Measurements from ENCODE around the gene C13orf46. TPM values are rescaled to one million over a fixed set of nuclear protein-coding genes. Genes with fewer than 3 reads are reported as not detected.

Gene C13orf46
- total and polyA plus RNA-seq, 2 donors (not counting 1 experiment from before 2014, with no cell fraction given): 1.4 to 4.8 TPM

DNA sequence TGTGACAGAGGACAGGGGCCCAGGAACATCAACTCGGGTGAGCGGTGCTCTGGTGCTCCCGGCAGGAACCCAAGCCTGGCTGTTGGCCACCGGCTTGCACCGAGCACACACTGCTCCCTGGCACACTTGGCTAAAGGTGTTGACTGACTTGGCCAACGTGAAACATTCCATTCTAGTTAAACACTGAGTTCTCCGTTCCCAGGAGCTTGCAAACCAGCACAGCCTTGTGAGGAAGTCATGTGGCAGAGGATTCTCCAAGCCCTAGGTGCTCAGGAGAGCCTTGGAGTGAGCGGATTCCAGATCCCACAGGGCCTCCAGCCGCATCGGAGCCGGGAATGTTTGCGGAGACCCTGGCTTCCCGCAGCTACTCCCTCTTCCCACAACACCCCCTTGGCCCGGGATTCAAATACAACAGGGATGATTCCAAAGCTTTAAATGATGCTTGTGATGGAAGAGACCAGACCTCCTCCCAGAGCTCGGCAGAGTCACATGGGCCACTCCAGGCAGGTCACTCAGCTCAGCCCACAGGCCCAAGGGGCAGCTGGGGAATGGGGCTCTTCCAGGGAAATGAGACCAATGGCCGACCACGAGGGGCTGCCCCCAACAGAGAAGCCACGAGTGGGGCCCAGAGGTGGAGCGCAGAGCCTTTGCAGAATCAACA is 2.9 kb downstream of the C13orf46 start:
- CTCF ChIA-PET: no interaction called here
- peaks cover 0 to 23% of the 10 kb centered on the region in 2 experiments for H3K36me3 ChIP-seq (replicated peaks in 1 of 2; ENCODE audit: control extremely low read depth in 1 of 2, control insufficient read depth in 1 of 2, extremely low read depth in 1 of 2, insufficient read depth in 2 of 2, low read length in 1 of 2)

DNA sequence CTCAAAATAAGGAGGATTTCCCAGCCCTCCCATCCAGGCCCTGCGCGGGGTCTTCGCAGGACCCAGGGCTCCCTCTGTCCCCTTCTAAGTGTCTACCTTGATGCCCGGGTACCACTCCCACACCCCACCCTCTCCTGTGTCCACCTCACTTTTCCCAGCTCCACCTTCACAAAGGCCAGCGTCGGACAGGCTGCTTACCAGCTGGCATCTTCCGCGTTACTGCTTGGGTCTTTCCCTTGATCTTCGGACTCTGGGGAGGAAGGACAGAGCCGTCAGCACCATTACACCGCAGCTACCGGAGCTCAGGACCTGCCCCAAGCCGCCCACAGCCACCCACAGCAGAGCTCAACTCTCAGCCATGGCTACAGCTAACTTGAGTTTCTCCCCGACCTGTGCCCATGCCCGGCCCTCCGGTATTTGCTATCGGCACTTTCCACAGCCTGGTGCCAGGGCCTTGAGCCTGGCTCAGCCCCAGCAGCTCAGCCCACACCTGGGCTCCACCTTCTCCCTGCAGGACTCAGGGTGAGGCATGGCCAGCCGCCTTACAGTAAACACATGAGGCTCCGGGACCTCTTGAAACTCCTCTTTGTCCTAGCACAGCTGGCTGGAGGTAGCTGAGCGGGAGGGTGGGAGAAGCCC is 3.8 kb downstream of the C13orf46 start:
- H3K27me3 ChIP-seq (replicated peaks in 1 of 4; ENCODE audit: control extremely low read depth in 1 of 4, control insufficient read depth in 3 of 4, insufficient read depth in 4 of 4, low read length in 3 of 4): no peaks in the 10 kb centered on the region
- no peak overlapping the region for H3K27ac ChIP-seq (ENCODE audit: low read length in 2 of 2)
- H3K27ac Mint-ChIP-seq: no peak overlapping the region
- no peaks in the 10 kb centered on the region for H3K4me1 ChIP-seq (ENCODE audit: control insufficient read depth in 2 of 2, insufficient read depth in 2 of 2, low read length in 2 of 2)
- no peaks in the 10 kb centered on the region for H3K9me3 Mint-ChIP-seq (ENCODE audit: insufficient read depth)
- H3K36me3 ChIP-seq (replicated peaks in 1 of 2; ENCODE audit: control extremely low read depth in 1 of 2, control insufficient read depth in 1 of 2, extremely low read depth in 1 of 2, insufficient read depth in 2 of 2, low read length in 1 of 2): peaks cover 0 to 14% of the 10 kb centered on the region in 2 experiments
- H3K4me2 ChIP-seq (replicated peaks; ENCODE audit: low read depth, low read length, poor library complexity, severe bottlenecking): no peak overlapping the region
- no peaks in the 10 kb centered on the region for H3K79me2 ChIP-seq (ENCODE audit: control insufficient read depth, insufficient read depth, low read length)
- no peak for DNase-seq
- intact Hi-C loops (cut with micrococcal nuclease): no loop called here
- no peak overlapping the region for H3K9ac ChIP-seq (ENCODE audit: low read length)
- H2AFZ ChIP-seq (ENCODE audit: insufficient read depth, low read depth, low read length, poor library complexity, severe bottlenecking): no peak overlapping the region
- CTCF ChIA-PET: interaction anchor here (0.8 kb wide), 1 partner anchor 99 kb away, joined by 3 read pairs; no protein-coding TSS in a partner anchor
- TF ChIP-seq EZH2 (IDR thresholded peaks at IDR 0.05; ENCODE audit: borderline replicate concordance, insufficient read depth, low read depth, low read length, poor library complexity, severe bottlenecking): no peak
- TF ChIP-seq, protein P1, sequence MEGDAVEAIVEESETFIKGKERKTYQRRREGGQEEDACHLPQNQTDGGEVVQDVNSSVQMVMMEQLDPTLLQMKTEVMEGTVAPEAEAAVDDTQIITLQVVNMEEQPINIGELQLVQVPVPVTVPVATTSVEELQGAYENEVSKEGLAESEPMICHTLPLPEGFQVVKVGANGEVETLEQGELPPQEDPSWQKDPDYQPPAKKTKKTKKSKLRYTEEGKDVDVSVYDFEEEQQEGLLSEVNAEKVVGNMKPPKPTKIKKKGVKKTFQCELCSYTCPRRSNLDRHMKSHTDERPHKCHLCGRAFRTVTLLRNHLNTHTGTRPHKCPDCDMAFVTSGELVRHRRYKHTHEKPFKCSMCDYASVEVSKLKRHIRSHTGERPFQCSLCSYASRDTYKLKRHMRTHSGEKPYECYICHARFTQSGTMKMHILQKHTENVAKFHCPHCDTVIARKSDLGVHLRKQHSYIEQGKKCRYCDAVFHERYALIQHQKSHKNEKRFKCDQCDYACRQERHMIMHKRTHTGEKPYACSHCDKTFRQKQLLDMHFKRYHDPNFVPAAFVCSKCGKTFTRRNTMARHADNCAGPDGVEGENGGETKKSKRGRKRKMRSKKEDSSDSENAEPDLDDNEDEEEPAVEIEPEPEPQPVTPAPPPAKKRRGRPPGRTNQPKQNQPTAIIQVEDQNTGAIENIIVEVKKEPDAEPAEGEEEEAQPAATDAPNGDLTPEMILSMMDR (IDR thresholded peaks at IDR 0.05): no peak
- H3K4me1 Mint-ChIP-seq: no peaks in the 10 kb centered on the region
- POLR2A ChIA-PET: no interaction called here
- ATAC-seq (ENCODE audit: low read depth): no peak
- H3K4me3 Mint-ChIP-seq: no peak overlapping the region
- no peaks in the 10 kb centered on the region for H3K27me3 Mint-ChIP-seq
- WGBS (ENCODE audit: insufficient coverage): 93% methylated on average over 17 of the region's 20 CpGs
- no peak overlapping the region for H3K4me3 ChIP-seq (ENCODE audit: control extremely low read depth in 1 of 5, extremely low read depth in 1 of 5, insufficient read depth in 1 of 5, low read depth in 2 of 5, low read length in 4 of 5)
- no peaks in the 10 kb centered on the region for H4K20me1 ChIP-seq (ENCODE audit: control insufficient read depth, insufficient read depth, low read length, poor library complexity, severe bottlenecking)
- H3K9me3 ChIP-seq (ENCODE audit: control extremely low read depth in 1 of 3, control insufficient read depth in 2 of 3, insufficient read depth in 1 of 3, low read length in 2 of 3): no peaks in the 10 kb centered on the region

More for the DNA sequence above, 2.9 kb downstream of the C13orf46 start:
- Mint-ChIP-seq H3K27ac (no peak overlapping the region), H3K9me3 (ENCODE audit: insufficient read depth) (no peaks in the 10 kb centered on the region), H3K4me1 (no peaks in the 10 kb centered on the region), H3K4me3 (no peak overlapping the region), H3K27me3 (no peaks in the 10 kb centered on the region)
- H3K9me3 ChIP-seq (ENCODE audit: control extremely low read depth in 1 of 3, control insufficient read depth in 2 of 3, insufficient read depth in 1 of 3, low read length in 2 of 3): no peaks in the 10 kb centered on the region
- no peak overlapping the region for H3K4me2 ChIP-seq (replicated peaks; ENCODE audit: low read depth, low read length, poor library complexity, severe bottlenecking)
- H3K27ac ChIP-seq (ENCODE audit: low read length in 2 of 2): no peak overlapping the region
- no peaks in the 10 kb centered on the region for H3K79me2 ChIP-seq (ENCODE audit: control insufficient read depth, insufficient read depth, low read length)
- DNase-seq (no peak), ATAC-seq (ENCODE audit: low read depth) (no peak)
- no peak for TF ChIP-seq EZH2 (IDR thresholded peaks at IDR 0.05; ENCODE audit: borderline replicate concordance, insufficient read depth, low read depth, low read length, poor library complexity, severe bottlenecking)
- TF ChIP-seq, protein P1 (IDR thresholded peaks at IDR 0.05): no peak
- H3K4me1 ChIP-seq (ENCODE audit: control insufficient read depth in 2 of 2, insufficient read depth in 2 of 2, low read length in 2 of 2): no peaks in the 10 kb centered on the region
- intact Hi-C loops (cut with micrococcal nuclease): no loop called here
- H2AFZ ChIP-seq (ENCODE audit: insufficient read depth, low read depth, low read length, poor library complexity, severe bottlenecking): no peak overlapping the region
- H3K4me3 ChIP-seq (ENCODE audit: control extremely low read depth in 1 of 5, extremely low read depth in 1 of 5, insufficient read depth in 1 of 5, low read depth in 2 of 5, low read length in 4 of 5): no peak overlapping the region
- H4K20me1 ChIP-seq (ENCODE audit: control insufficient read depth, insufficient read depth, low read length, poor library complexity, severe bottlenecking): no peaks in the 10 kb centered on the region
- 89% methylated on average over 13 of the region's 19 CpGs for WGBS (ENCODE audit: insufficient coverage)
- no peaks in the 10 kb centered on the region for H3K27me3 ChIP-seq (replicated peaks in 1 of 4; ENCODE audit: control extremely low read depth in 1 of 4, control insufficient read depth in 3 of 4, insufficient read depth in 4 of 4, low read length in 3 of 4)
- no peak overlapping the region for H3K9ac ChIP-seq (ENCODE audit: low read length)
- POLR2A ChIA-PET: no interaction called here

All from B cell (primary cell).